Peyer's patch (tissue), 4 donors: ENCODE measurements around the gene FRMD5. TPM values are rescaled to one million over a fixed set of nuclear protein-coding genes. Genes with fewer than 3 reads are reported as not detected.

Source experiments
- DNase-seq, 3 donors: peaks; one replicate each; pipeline ENCODE4 v3.0.0-alpha.2; 2017 to 2019
- H3K27ac ChIP-seq, 4 donors: fragments of 200-600 bp; sonication (generic); one replicate each; pipeline ENCODE4 v1.5.1; 2016 to 2019
- H3K27me3 ChIP-seq, 2 donors: fragments of 200-600 bp; sonication (generic); one replicate each; pipeline ENCODE4 v1.5.1; 2019
- H3K36me3 ChIP-seq, 3 donors: fragments of 200-600 bp; sonication (generic); one replicate each; pipeline ENCODE4 v1.5.1; 2016 to 2019
- H3K4me1 ChIP-seq, 4 donors: fragments of 200-600 bp; sonication (generic); one replicate each; pipeline ENCODE4 v1.5.1; 2016 to 2019
- H3K4me3 ChIP-seq, 4 donors: fragments of 200-600 bp; sonication (generic); 1 replicate in 3 of 4; 2 replicates in 1 of 4; pipeline ENCODE4 v1.5.1; 2016 to 2019; ENCODE audit warnings: mild to moderate bottlenecking in 1 of 4
- H3K9me3 ChIP-seq, 4 donors: fragments of 200-600 bp; sonication (generic); one replicate each; pipeline ENCODE4 v1.5.1; 2016 to 2019; ENCODE audit warnings: mild to moderate bottlenecking in 1 of 4
- CTCF ChIP-seq, 6 experiments: fragments of 450-650 bp in 4 of 6; fragments of 200-600 bp in 2 of 6; sonication (generic) in 1 of 6; IDR thresholded peaks; one replicate each; pipeline ENCODE4 v1.5.1; 2017 to 2019; ENCODE audit warnings: antibody characterized with exemption in 6 of 6, mild to moderate bottlenecking in 3 of 6, moderate library complexity in 1 of 6
- POLR2A ChIP-seq, 2 donors: fragments of 450-650 bp; IDR thresholded peaks; one replicate each; pipeline ENCODE4 v1.5.1; 2017; ENCODE audit warnings: antibody characterized with exemption in 2 of 2, mild to moderate bottlenecking in 2 of 2, moderate library complexity in 2 of 2
- total RNA-seq, 4 donors: library from RNA; depleted of rRNA; stranded (reverse); fragments of >200 nt; gene quantifications; one replicate each; pipeline ENCODE4 v1.1.0, GENCODE V29; 2016

Gene FRMD5
- total RNA-seq, 4 donors from 2014 or later = 0.54 to 5.0 (median 0.57) TPM; not detected in 1

GRCh38 chr15:43954181-43954621 is 240.9 kb downstream of the FRMD5 start:
- Histone ChIP-seq H3K36me3 (no peaks in the 10 kb centered on the region), H3K4me3 (no peak overlapping the region), H3K9me3 (no peaks in the 10 kb centered on the region), H3K27me3 (no peaks in the 10 kb centered on the region), H3K27ac (no peak overlapping the region), H3K4me1 (no peaks in the 10 kb centered on the region)
- TF ChIP-seq POLR2A (IDR thresholded peaks at IDR 0.05) (no peak), CTCF (IDR thresholded peaks at IDR 0.05) (no peak)
- DNase-seq = no peak

DNA sequence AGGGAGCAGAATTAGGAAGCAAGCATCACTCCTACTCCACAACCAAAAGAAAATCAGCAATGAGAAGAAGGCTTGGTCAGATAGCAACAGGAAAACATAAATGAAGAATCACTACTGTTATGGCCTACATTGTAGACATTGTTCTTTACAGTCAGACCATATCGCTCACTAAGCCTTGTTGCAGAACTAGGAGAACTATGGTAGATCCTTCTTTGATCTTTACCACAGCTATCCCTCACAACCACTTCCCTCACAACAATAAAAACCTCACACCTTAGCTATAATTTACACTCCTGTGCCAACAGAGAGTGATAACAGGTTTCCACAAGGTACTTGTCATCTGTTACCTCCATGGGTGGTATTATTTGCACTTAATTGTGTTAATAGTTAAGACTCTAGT is 241.7 kb downstream of the FRMD5 start:
- Histone ChIP-seq H3K4me3 (no peak overlapping the region), H3K4me1 (no peaks in the 10 kb centered on the region), H3K36me3 (no peaks in the 10 kb centered on the region), H3K27ac (no peak overlapping the region), H3K9me3 (no peaks in the 10 kb centered on the region), H3K27me3 (no peaks in the 10 kb centered on the region)
- DNase-seq = no peak
- TF ChIP-seq CTCF (IDR thresholded peaks at IDR 0.05) = no peak
- TF ChIP-seq POLR2A (IDR thresholded peaks at IDR 0.05) = no peak

DNA sequence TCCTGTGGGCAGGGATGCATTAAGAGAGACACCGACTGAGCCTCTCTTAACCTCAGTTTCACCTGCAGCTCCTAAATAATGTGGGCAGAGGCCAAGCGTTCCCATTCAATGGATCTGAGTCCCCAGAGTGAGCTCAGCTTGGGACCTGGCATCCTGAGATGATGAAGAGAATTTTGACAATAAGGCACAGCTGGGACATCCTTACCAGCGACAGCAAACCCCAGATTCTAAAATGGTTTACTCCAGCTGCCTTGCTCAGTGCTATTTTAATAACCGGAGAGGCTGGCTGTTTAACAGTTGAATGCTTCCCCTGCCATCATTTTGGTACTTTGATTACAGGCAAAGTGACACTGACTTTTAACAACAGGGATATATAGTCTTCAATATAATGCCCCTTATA is 244.5 kb downstream of the FRMD5 start:
- H3K27ac ChIP-seq = no peak overlapping the region
- H3K9me3 ChIP-seq = no peaks in the 10 kb centered on the region
- no peak for DNase-seq
- no peak overlapping the region for H3K4me3 ChIP-seq
- no peaks in the 10 kb centered on the region for H3K4me1 ChIP-seq
- H3K27me3 ChIP-seq = no peaks in the 10 kb centered on the region
- TF ChIP-seq POLR2A (IDR thresholded peaks at IDR 0.05) (no peak), CTCF (IDR thresholded peaks at IDR 0.05) (no peak)
- H3K36me3 ChIP-seq = no peaks in the 10 kb centered on the region

GRCh38 chr15:43948691-43949325 is 246.3 kb downstream of the FRMD5 start:
- Histone ChIP-seq H3K4me1 (no peaks in the 10 kb centered on the region), H3K27ac (no peak overlapping the region), H3K9me3 (no peaks in the 10 kb centered on the region), H3K27me3 (no peaks in the 10 kb centered on the region), H3K36me3 (no peaks in the 10 kb centered on the region), H3K4me3 (no peak overlapping the region)
- DNase-seq = no peak
- TF ChIP-seq POLR2A (IDR thresholded peaks at IDR 0.05) = no peak
- TF ChIP-seq CTCF (IDR thresholded peaks at IDR 0.05) = no peak

- Histone ChIP-seq H3K4me3 (no peak overlapping the region), H3K4me1 (no peaks in the 10 kb centered on the region), H3K27me3 (no peaks in the 10 kb centered on the region), H3K27ac (no peak overlapping the region), H3K36me3 (no peaks in the 10 kb centered on the region), H3K9me3 (no peaks in the 10 kb centered on the region)
- TF ChIP-seq CTCF (IDR thresholded peaks at IDR 0.05) (no peak), POLR2A (IDR thresholded peaks at IDR 0.05) (no peak)
- no peak for DNase-seq
Measured at GRCh38 chr15:43943511-43943910, 251.6 kb downstream of the FRMD5 start.

GRCh38 chr15:43942194-43942593 is 252.9 kb downstream of the FRMD5 start:
- no peak for TF ChIP-seq CTCF (IDR thresholded peaks at IDR 0.05)
- no peak for TF ChIP-seq POLR2A (IDR thresholded peaks at IDR 0.05)
- Histone ChIP-seq H3K4me3 (no peak overlapping the region), H3K36me3 (no peaks in the 10 kb centered on the region), H3K27ac (no peak overlapping the region), H3K4me1 (no peaks in the 10 kb centered on the region), H3K9me3 (no peaks in the 10 kb centered on the region), H3K27me3 (no peaks in the 10 kb centered on the region)
- no peak for DNase-seq
